DMS114 treated with DMSO at 0.1 percent for 48 hours (cell line): ENCODE results near the gene SLC25A5.
A peak's percentile ranks its signal among the peaks of the same experiment; 100 is the strongest.
"Not testable (repeated sequence)": the region's sequence is repeated elsewhere in the genome, so short reads cannot be mapped to it uniquely, and the experiment has no call there.

Experiments
- DNase-seq: peaks from one replicate; lab custom pipeline; 2025; ENCODE audit not compliant: unreplicated experiment; lab: John Stamatoyannopoulos, UW

SLC25A5 gene

GRCh38 chrX:119502727-119503483 is 34.7 kb downstream of the SLC25A5 start:
- DNase-seq: no peak

- DNase-seq: no peak
These were observed 35.2 kb downstream of the SLC25A5 start for GRCh38 chrX:119503484-119503861.

GRCh38 chrX:119505145-119505544 is 36.9 kb downstream of the SLC25A5 start:
- DNase-seq: not testable (repeated sequence)

- DNase-seq: no peak
These were observed 37.7 kb downstream of the SLC25A5 start for GRCh38 chrX:119505945-119506344.

- DNase-seq: no peak
These were observed 39.0 kb downstream of the SLC25A5 start for GRCh38 chrX:119507206-119507605.

GRCh38 chrX:119512146-119512800 is 44.0 kb downstream of the SLC25A5 start:
- DNase-seq: peak; percentile 23

- DNase-seq: peak; percentile 64
These were observed 48.0 kb downstream of the SLC25A5 start for GRCh38 chrX:119516157-119516702.

GRCh38 chrX:119518371-119518770 is 50.1 kb downstream of the SLC25A5 start:
- DNase-seq: no peak
